SU-DHL-6 (cell line): ENCODE data around the gene RHEX.

Source experiments
- CTCF ChIP-seq: fragments of 200-600 bp; sonication (generic); IDR thresholded peaks from one replicate; pipeline ENCODE4 v1.5.1; 2017; ENCODE audit warnings: antibody characterized with exemption, mild to moderate bottlenecking, low read length, moderate library complexity; ENCODE audit not compliant: insufficient read depth, poor library complexity, severe bottlenecking
- EZH2phosphoT487 ChIP-seq: fragments of 200-600 bp; sonication (generic), shearing (Covaris generic); conservative IDR thresholded peaks from 2 replicates; pipeline ENCODE4 v1.6.1; 2018; ENCODE audit warnings: mild to moderate bottlenecking, antibody characterized with exemption, low read length, moderate library complexity, mixed read lengths

- TF ChIP-seq CTCF = no peak
- no peak for TF ChIP-seq EZH2phosphoT487
Measured at GRCh38 chr1:206013026-206013795, 39.8 kb upstream of the RHEX start.
